ENCODE measurements around the gene CAMKK2.
"Not testable (repeated sequence)": the region's sequence is repeated elsewhere in the genome, so short reads cannot be mapped to it uniquely, and the experiment has no call there.

The CAMKK2 gene

DNA sequence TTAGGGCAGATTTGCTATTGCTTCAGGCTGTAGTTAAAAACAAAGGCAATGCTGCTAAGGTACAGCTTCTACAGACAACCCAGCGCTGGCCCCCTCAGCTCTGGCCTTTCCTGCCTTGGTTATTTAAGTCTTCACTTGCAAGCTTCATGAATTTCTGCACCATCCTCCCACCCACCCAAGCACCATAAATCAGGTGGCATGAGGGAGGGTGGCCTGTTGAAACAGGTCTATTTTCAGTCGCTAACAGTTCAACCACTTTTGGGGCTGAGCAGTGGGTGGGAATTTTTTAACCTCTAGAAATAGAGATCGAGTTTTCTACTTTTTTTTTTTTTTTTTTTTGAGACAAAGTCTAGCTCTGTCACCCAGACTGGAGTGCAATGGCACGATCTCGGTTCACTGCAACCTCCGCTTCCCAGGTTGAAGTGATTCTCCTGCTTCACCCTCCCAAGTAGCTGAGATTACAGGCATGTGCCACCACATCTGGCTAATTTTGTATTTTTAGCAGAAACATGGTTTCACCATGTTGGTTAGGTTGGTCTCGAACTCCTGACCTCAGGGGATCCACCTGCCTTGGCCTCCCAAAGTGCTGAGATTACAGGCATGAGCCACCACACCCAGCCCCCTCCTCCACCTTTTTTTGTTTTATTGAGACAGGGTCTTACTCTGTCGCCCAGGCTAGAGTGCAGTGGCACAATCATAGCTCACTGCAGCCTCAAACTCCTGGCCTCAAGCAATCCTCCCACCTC, 38.6 kb downstream of the CAMKK2 start:
- 0 out of 2 replicates have a peak, but pooled peaks have one; percentile 34 for TF ChIP-seq EGR2 (tag by site-specific recombination; IDR thresholded peaks at IDR 0.05; ENCODE audit: low read depth)
- H3K27ac ChIP-seq (ENCODE audit: extremely low read depth, low read depth, low read length); H3K4me3 ChIP-seq (ENCODE audit: low read depth, low read length); H3K4me1 ChIP-seq (ENCODE audit: control insufficient read depth, insufficient read depth, low read length); POLR2A ChIA-PET; H3K9me3 ChIP-seq (ENCODE audit: control insufficient read depth, insufficient read depth, low read depth, low read length): not testable (repeated sequence)
- H3K36me3 ChIP-seq (ENCODE audit: control insufficient read depth in 2 of 2, insufficient read depth in 1 of 2, low read length in 2 of 2) = peaks cover 29 to 53% of the 10 kb centered on the region in 2 experiments
- CTCF ChIA-PET = interaction anchor here (0.7 kb wide), 2 partner anchors 77 to 198 kb away, joined by 3 to 4 read pairs; no protein-coding TSS in a partner anchor

DNA sequence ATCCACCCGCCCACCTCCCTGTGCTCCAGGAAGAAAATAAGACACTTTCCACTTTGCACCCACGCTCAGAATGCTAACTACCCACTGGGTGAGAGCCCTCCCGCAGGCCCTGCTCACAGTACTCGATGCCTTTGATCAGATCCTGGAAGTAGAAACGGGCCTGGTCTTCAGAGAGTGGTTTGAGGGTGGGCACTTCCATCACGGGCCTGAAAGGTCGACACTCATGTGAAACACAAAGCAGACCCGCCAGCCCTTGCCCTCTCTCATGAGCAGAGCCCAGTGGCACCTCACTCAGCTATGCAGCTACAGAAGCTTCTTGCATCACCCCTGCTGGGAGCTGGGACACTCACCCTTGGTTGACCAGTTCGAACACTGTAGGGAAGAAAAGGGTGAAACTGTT, 41.1 kb downstream of the CAMKK2 start:
- Histone ChIP-seq H3K36me3 (ENCODE audit: control insufficient read depth in 2 of 2, insufficient read depth in 1 of 2, low read length in 2 of 2) (peaks cover 25 to 58% of the 10 kb centered on the region in 2 experiments), H3K4me3 (ENCODE audit: low read depth, low read length) (no peak overlapping the region), H3K27ac (ENCODE audit: extremely low read depth, low read depth, low read length) (no peak overlapping the region), H3K4me1 (ENCODE audit: control insufficient read depth, insufficient read depth, low read length) (no peaks in the 10 kb centered on the region), H3K9me3 (ENCODE audit: control insufficient read depth, insufficient read depth, low read depth, low read length) (no peaks in the 10 kb centered on the region)
- TF ChIP-seq, protein P1, sequence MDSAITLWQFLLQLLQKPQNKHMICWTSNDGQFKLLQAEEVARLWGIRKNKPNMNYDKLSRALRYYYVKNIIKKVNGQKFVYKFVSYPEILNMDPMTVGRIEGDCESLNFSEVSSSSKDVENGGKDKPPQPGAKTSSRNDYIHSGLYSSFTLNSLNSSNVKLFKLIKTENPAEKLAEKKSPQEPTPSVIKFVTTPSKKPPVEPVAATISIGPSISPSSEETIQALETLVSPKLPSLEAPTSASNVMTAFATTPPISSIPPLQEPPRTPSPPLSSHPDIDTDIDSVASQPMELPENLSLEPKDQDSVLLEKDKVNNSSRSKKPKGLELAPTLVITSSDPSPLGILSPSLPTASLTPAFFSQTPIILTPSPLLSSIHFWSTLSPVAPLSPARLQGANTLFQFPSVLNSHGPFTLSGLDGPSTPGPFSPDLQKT (IDR thresholded peaks at IDR 0.05; ENCODE audit: borderline replicate concordance, low read depth, low read length) = no peak
- TF ChIP-seq, protein P2, sequence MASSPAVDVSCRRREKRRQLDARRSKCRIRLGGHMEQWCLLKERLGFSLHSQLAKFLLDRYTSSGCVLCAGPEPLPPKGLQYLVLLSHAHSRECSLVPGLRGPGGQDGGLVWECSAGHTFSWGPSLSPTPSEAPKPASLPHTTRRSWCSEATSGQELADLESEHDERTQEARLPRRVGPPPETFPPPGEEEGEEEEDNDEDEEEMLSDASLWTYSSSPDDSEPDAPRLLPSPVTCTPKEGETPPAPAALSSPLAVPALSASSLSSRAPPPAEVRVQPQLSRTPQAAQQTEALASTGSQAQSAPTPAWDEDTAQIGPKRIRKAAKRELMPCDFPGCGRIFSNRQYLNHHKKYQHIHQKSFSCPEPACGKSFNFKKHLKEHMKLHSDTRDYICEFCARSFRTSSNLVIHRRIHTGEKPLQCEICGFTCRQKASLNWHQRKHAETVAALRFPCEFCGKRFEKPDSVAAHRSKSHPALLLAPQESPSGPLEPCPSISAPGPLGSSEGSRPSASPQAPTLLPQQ (tag by site-specific recombination; IDR thresholded peaks at IDR 0.05) = no peak
- TF ChIP-seq, protein P3, sequence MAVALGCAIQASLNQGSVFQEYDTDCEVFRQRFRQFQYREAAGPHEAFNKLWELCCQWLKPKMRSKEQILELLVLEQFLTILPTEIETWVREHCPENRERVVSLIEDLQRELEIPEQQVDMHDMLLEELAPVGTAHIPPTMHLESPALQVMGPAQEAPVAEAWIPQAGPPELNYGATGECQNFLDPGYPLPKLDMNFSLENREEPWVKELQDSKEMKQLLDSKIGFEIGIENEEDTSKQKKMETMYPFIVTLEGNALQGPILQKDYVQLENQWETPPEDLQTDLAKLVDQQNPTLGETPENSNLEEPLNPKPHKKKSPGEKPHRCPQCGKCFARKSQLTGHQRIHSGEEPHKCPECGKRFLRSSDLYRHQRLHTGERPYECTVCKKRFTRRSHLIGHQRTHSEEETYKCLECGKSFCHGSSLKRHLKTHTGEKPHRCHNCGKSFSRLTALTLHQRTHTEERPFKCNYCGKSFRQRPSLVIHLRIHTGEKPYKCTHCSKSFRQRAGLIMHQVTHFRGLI (tag by site-specific recombination; IDR thresholded peaks at IDR 0.05) = no peak
- TF ChIP-seq ZNF423 (tag by site-specific recombination; IDR thresholded peaks at IDR 0.05) = no peak
- TF ChIP-seq ZNF843 (tag by site-specific recombination; IDR thresholded peaks at IDR 0.05) = no peak
- TF ChIP-seq, protein P4, sequence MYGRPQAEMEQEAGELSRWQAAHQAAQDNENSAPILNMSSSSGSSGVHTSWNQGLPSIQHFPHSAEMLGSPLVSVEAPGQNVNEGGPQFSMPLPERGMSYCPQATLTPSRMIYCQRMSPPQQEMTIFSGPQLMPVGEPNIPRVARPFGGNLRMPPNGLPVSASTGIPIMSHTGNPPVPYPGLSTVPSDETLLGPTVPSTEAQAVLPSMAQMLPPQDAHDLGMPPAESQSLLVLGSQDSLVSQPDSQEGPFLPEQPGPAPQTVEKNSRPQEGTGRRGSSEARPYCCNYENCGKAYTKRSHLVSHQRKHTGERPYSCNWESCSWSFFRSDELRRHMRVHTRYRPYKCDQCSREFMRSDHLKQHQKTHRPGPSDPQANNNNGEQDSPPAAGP (tag by site-specific recombination; IDR thresholded peaks at IDR 0.05) = no peak
- TF ChIP-seq, protein P5, sequence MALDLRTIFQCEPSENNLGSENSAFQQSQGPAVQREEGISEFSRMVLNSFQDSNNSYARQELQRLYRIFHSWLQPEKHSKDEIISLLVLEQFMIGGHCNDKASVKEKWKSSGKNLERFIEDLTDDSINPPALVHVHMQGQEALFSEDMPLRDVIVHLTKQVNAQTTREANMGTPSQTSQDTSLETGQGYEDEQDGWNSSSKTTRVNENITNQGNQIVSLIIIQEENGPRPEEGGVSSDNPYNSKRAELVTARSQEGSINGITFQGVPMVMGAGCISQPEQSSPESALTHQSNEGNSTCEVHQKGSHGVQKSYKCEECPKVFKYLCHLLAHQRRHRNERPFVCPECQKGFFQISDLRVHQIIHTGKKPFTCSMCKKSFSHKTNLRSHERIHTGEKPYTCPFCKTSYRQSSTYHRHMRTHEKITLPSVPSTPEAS (tag by site-specific recombination; IDR thresholded peaks at IDR 0.05) = no peak
- CTCF ChIA-PET = no interaction called here
- POLR2A ChIA-PET = no interaction called here

DNA sequence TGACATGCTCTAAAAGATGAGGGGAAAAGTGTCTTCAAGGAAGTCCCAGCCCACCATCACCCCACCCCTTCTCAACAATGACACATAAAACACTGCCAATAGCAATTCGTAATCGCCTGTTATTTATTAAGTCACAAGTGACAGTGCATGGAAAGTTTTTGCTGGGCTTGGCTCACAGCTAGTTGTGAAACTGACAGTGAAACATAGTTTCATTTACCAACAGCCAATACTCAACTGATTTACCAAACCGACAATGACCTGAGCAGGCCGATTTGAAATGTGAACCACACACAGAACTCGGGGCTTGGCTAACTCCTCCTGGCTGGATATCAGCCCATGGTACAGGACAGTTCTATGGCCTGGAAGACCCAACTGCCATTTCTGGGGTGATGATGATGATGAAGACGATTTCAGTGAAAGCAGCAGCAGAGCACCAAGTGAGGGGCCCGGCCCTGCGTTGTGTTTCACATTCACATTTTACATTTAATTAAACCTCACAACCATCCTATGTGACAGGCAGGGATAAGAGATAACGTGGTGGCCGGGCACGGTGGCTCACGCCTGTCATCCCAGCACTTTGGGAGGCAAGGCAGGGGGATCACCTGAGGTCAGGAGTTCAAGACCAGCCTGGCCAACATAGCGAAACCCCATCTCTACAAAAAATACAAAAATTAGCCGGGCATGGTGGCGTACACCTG, 42.7 kb downstream of the CAMKK2 start:
- H3K36me3 ChIP-seq (ENCODE audit: control insufficient read depth in 2 of 2, insufficient read depth in 1 of 2, low read length in 2 of 2) = peaks cover 11 to 64% of the 10 kb centered on the region in 2 experiments
- CTCF ChIA-PET = no interaction called here
- no peaks in the 10 kb centered on the region for H3K9me3 ChIP-seq (ENCODE audit: control insufficient read depth, insufficient read depth, low read depth, low read length)
- no peak overlapping the region for H3K27ac ChIP-seq (ENCODE audit: extremely low read depth, low read depth, low read length)
- H3K4me3 ChIP-seq (ENCODE audit: low read depth, low read length) = no peak overlapping the region
- no peak for TF ChIP-seq ZNF266 (tag by site-specific recombination; IDR thresholded peaks at IDR 0.05; ENCODE audit: low read depth)
- 0 out of 2 replicates have a peak, but pooled peaks have one; percentile 43 for TF ChIP-seq PRDM1 (tag by site-specific recombination; IDR thresholded peaks at IDR 0.05)
- no peaks in the 10 kb centered on the region for H3K4me1 ChIP-seq (ENCODE audit: control insufficient read depth, insufficient read depth, low read length)
- POLR2A ChIA-PET = no interaction called here
